ENCODE data around the gene SPACA4. TPM values are rescaled to one million over a fixed set of nuclear protein-coding genes. Genes with fewer than 3 reads are reported as not detected.
A peak's percentile ranks its signal among the peaks of the same experiment; 100 is the strongest.

The SPACA4 gene
- total and polyA plus RNA-seq, 9 of the 15 experiments (the other 6 are each of a cell fraction or from before 2014, with no cell fraction given): not detected

- peak; percentile 65 for TF ChIP-seq ZFX (CRISPR knock-in tag; IDR thresholded peaks at IDR 0.05)
- TF ChIP-seq ZNF280A (IDR thresholded peaks at IDR 0.05; ENCODE audit: low read depth, partially characterized antibody): no peak
- TF ChIP-seq CBX1 (IDR thresholded peaks at IDR 0.05; ENCODE audit: low read depth): peak; percentile 99; the same call in 1 of the 2 replicates
- no peak for TF ChIP-seq NR2F6 (CRISPR knock-in tag; IDR thresholded peaks at IDR 0.05)
- TF ChIP-seq ZNF121 (CRISPR knock-in tag; conservative IDR thresholded peaks at IDR 0.05): peak; percentile 15; the same call in 1 of the 2 replicates
- TF ChIP-seq ZNF75A (CRISPR knock-in tag; IDR thresholded peaks at IDR 0.05): no peak
- TF ChIP-seq POLR3A (IDR thresholded peaks at IDR 0.05; ENCODE audit: borderline replicate concordance, extremely low read depth, insufficient read depth, insufficient read length): no peak
- no peak for TF ChIP-seq USF2 (CRISPR knock-in tag; IDR thresholded peaks at IDR 0.05)
- TF ChIP-seq FOXO4 (CRISPR knock-in tag; IDR thresholded peaks at IDR 0.05): no peak
- TF ChIP-seq GATAD2A (IDR thresholded peaks at IDR 0.05): 0 out of 2 replicates have a peak, but pooled peaks have one; percentile 50
- no peak for TF ChIP-seq LARP7 (IDR thresholded peaks at IDR 0.05)
- TF ChIP-seq ZHX1 (conservative IDR thresholded peaks at IDR 0.05; ENCODE audit: low read length): peak; percentile 67; the same call in 1 of the 2 replicates
- no peak for TF ChIP-seq HNRNPUL1 (IDR thresholded peaks at IDR 0.05; ENCODE audit: low read length)
- no peak for TF ChIP-seq FOXA3 (CRISPR knock-in tag; conservative IDR thresholded peaks at IDR 0.05 in 1 of 2, IDR thresholded peaks at IDR 0.05 in 1 of 2)
- TF ChIP-seq STAT5B (CRISPR knock-in tag; IDR thresholded peaks at IDR 0.05): no peak
- TF ChIP-seq ESRRA (IDR thresholded peaks at IDR 0.05; ENCODE audit: borderline replicate concordance, low read depth): peak; percentile 74; the same call in 1 of the 2 replicates
- no peak for TF ChIP-seq ZSCAN32 (CRISPR knock-in tag; IDR thresholded peaks at IDR 0.05)
- no peak for TF ChIP-seq MYBL2 (IDR thresholded peaks at IDR 0.05; ENCODE audit: low read depth)
- no peak for TF ChIP-seq MYBL2 (CRISPR knock-in tag; IDR thresholded peaks at IDR 0.05; ENCODE audit: borderline replicate concordance)
- no peak for TF ChIP-seq SMAD1 (IDR thresholded peaks at IDR 0.05; ENCODE audit: low read depth, low read length, partially characterized antibody)
- no peak for TF ChIP-seq FOS (IDR thresholded peaks at IDR 0.05; ENCODE audit: extremely low read depth, insufficient read length)
- no peak for TF ChIP-seq HDAC2 (IDR thresholded peaks at IDR 0.05)
- TF ChIP-seq PTBP1 (IDR thresholded peaks at IDR 0.05; ENCODE audit: low read depth, low read length): no peak
- TF ChIP-seq NFRKB (IDR thresholded peaks at IDR 0.05; ENCODE audit: low read depth): peak; percentile 92
Measured at GRCh38 chr19:48618916-48619691, 12.6 kb downstream of the SPACA4 start, which contains the start of the genes RPL18 and SPHK2 (continued).
